CD8-positive, alpha-beta memory T cell (primary cell): ENCODE data around the gene DNAJB2. TPM values are rescaled to one million over a fixed set of nuclear protein-coding genes. Genes with fewer than 3 reads are reported as not detected.

Experiments used
- CTCF ChIA-PET: fragments of 350-600 bp; sonication (Branson Sonifier 250); formaldehyde crosslinking; loops from one replicate; lab custom pipeline; 2021; ENCODE audit warnings: antibody characterized with exemption; lab: Charles Lee
- POLR2A ChIA-PET: fragments of 350-600 bp; sonication (Branson Sonifier 250); formaldehyde crosslinking; loops from one replicate; lab custom pipeline; 2021; ENCODE audit warnings: antibody characterized with exemption; lab: Charles Lee
- DNase-seq, 5 donors: peaks; one replicate each; pipeline versions ENCODE4 v3.0.0 to v3.0.0-alpha.2; 2020 to 2022; ENCODE audit warnings: mixed read lengths in 1 of 5
- H3K27ac ChIP-seq: one replicate; pipeline ENCODE4 v1.7.0; 2013; ENCODE audit warnings: low read depth, mild to moderate bottlenecking, low read length, moderate library complexity
- H3K27me3 ChIP-seq: 2 replicates; pipeline ENCODE4 v1.7.0; 2013; ENCODE audit warnings: low read length, mild to moderate bottlenecking; ENCODE audit not compliant: insufficient read depth, poor library complexity, severe bottlenecking
- H3K36me3 ChIP-seq: 2 replicates; pipeline ENCODE4 v1.7.0; 2013; ENCODE audit warnings: mild to moderate bottlenecking, low read length, moderate library complexity; ENCODE audit not compliant: insufficient read depth
- H3K4me1 ChIP-seq: 2 replicates; pipeline ENCODE4 v1.7.0; 2013; ENCODE audit warnings: mild to moderate bottlenecking, low read length, moderate library complexity; ENCODE audit not compliant: insufficient read depth
- H3K4me3 ChIP-seq: 2 replicates; pipeline ENCODE4 v1.7.0; 2013; ENCODE audit warnings: mild to moderate bottlenecking, low read length
- H3K9me3 ChIP-seq: 2 replicates; pipeline ENCODE4 v1.7.0; 2013; ENCODE audit warnings: mild to moderate bottlenecking, low read length
- H3K27ac Mint-ChIP-seq, 8 donors: one replicate each; pipeline ENCODE4 v1.8.0; 2020 to 2021; ENCODE audit warnings: mixed read lengths in 8 of 8, mild to moderate bottlenecking in 6 of 8, inconsistent platforms in 3 of 8, moderate library complexity in 3 of 8
- H3K27me3 Mint-ChIP-seq, 2 donors: one replicate each; pipeline ENCODE4 v1.8.0; 2020 to 2021; ENCODE audit warnings: mixed read lengths in 2 of 2, mild to moderate bottlenecking in 1 of 2, moderate library complexity in 1 of 2
- H3K36me3 Mint-ChIP-seq, 3 donors: one replicate each; pipeline ENCODE4 v1.8.0; 2020 to 2021; ENCODE audit warnings: mixed read lengths in 3 of 3, inconsistent platforms in 1 of 3, mild to moderate bottlenecking in 1 of 3
- H3K4me1 Mint-ChIP-seq, 3 donors: one replicate each; pipeline ENCODE4 v1.8.0; 2020 to 2021; ENCODE audit warnings: mixed read lengths in 3 of 3, inconsistent platforms in 1 of 3, mild to moderate bottlenecking in 1 of 3
- H3K4me3 Mint-ChIP-seq, 7 donors: one replicate each; pipeline ENCODE4 v1.8.0; 2020 to 2021; ENCODE audit warnings: mixed read lengths in 7 of 7, mild to moderate bottlenecking in 6 of 7, moderate library complexity in 4 of 7, inconsistent platforms in 2 of 7
- H3K9me3 Mint-ChIP-seq, 5 donors: one replicate each; pipeline ENCODE4 v1.8.0; 2020 to 2022; ENCODE audit warnings: mixed read lengths in 5 of 5, mild to moderate bottlenecking in 3 of 5, moderate library complexity in 2 of 5, inconsistent platforms in 1 of 5
- polyA plus RNA-seq: library from polyadenylated mRNA; unstranded; fragments of 300-500 nt; fragmentation: Illumina TruSeq; gene quantifications from one replicate; pipeline ENCODE4 v1.2.3, GENCODE V29; 2021
- total RNA-seq, 2 experiments: library from RNA; stranded (reverse); gene quantifications; one replicate each; pipeline ENCODE4 v1.2.3, GENCODE V29; 2021

DNAJB2 gene
- total and polyA plus RNA-seq, 3 experiments from 2014 or later = 5.9 to 56.4 (median 48.5) TPM

DNA sequence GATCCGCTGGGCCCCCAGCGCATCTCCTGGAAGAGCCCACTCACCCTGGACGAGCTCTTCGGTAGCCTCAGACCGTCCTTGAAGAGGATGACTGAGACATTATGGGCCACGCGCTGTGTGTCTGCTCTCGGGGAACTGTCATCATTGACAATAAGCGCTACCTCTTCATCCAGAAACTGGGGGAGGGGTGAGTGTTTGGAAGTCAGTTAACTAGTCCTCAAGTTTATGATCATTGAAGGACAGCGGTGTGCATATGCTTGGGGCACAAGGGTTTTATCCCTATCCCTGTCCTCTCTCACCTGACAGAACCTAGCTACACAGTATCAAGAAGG, 33.3 kb upstream of the DNAJB2 start:
- H3K36me3 Mint-ChIP-seq = peaks cover 2 to 36% (median 12%) of the 10 kb centered on the region in 3 donors
- Histone ChIP-seq H3K9me3 (no peaks in the 10 kb centered on the region), H3K4me3 (peak overlapping the region; percentile 86), H3K4me1 (peaks cover 62% of the 10 kb centered on the region), H3K27me3 (no peaks in the 10 kb centered on the region), H3K27ac (peak overlapping the region; percentile 93), H3K36me3 (peaks cover 23% of the 10 kb centered on the region)
- CTCF ChIA-PET = interaction anchor here (1.0 to 4.4 kb wide), 9 partner anchors 16 to 91 kb away, joined by 3 to 35 read pairs (median 5); partner anchors contain the start of genes ANKZF1, ATG9A and DNAJB2
- peak in 1 of 5 donors; percentile 44 for DNase-seq
- peaks cover 0 to 2% (median 0%) of the 10 kb centered on the region in 5 donors for H3K9me3 Mint-ChIP-seq
- H3K27ac Mint-ChIP-seq = peak overlapping the region; percentile 91 to 98 (median 98)
- peaks cover 60 to 72% (median 60%) of the 10 kb centered on the region in 3 donors for H3K4me1 Mint-ChIP-seq
- peaks cover 0 to 6% of the 10 kb centered on the region in 2 donors for H3K27me3 Mint-ChIP-seq
- H3K4me3 Mint-ChIP-seq = peak overlapping the region; percentile 84 to 99 (median 91)
- POLR2A ChIA-PET = interaction anchor here (0.9 to 11.9 kb wide), 6 partner anchors 9 to 39 kb away, joined by 3 to 164 read pairs (median 12); partner anchors contain the start of genes ABCB6, ANKZF1, ATG9A and DNAJB2

DNA sequence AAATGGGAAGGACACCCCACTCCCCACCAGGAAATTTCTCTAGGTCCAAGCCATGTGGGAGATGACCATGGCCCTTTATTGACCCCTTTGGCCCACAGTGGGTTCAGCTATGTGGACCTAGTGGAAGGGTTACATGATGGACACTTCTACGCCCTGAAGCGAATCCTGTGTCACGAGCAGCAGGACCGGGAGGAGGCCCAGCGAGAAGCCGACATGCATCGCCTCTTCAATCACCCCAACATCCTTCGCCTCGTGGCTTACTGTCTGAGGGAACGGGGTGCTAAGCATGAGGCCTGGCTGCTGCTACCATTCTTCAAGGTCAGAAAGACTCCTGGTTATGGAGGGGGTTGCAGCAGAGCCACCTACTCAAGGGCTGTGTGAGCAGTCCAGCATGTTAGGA, 32.6 kb upstream of the DNAJB2 start:
- Histone ChIP-seq H3K27ac (peak overlapping the region; percentile 58), H3K4me1 (peaks cover 69% of the 10 kb centered on the region), H3K4me3 (peak overlapping the region; percentile 86), H3K9me3 (no peaks in the 10 kb centered on the region), H3K36me3 (peaks cover 28% of the 10 kb centered on the region), H3K27me3 (no peaks in the 10 kb centered on the region)
- DNase-seq = peak in 1 of 5 donors; percentile 12
- H3K27me3 Mint-ChIP-seq = peaks cover 0 to 6% of the 10 kb centered on the region in 2 donors
- H3K9me3 Mint-ChIP-seq = peaks cover 0 to 2% (median 0%) of the 10 kb centered on the region in 5 donors
- peak overlapping the region; percentile 84 to 99 (median 91) for H3K4me3 Mint-ChIP-seq
- H3K4me1 Mint-ChIP-seq = peaks cover 66 to 79% (median 67%) of the 10 kb centered on the region in 3 donors
- CTCF ChIA-PET = interaction anchor here (1.0 to 4.4 kb wide), 5 partner anchors 16 to 92 kb away, joined by 3 to 35 read pairs (median 5); partner anchors contain the start of genes ANKZF1, ATG9A and DNAJB2
- peaks cover 4 to 43% (median 17%) of the 10 kb centered on the region in 3 donors for H3K36me3 Mint-ChIP-seq
- POLR2A ChIA-PET = interaction anchor here (1.6 to 11.9 kb wide), 4 partner anchors 8 to 141 kb away, joined by 4 to 164 read pairs (median 15); partner anchors contain the start of genes ABCB6, ANKZF1, ATG9A and DNPEP
- peak overlapping the region in 7 of 8 donors; percentile 91 to 98 (median 98) for H3K27ac Mint-ChIP-seq

DNA sequence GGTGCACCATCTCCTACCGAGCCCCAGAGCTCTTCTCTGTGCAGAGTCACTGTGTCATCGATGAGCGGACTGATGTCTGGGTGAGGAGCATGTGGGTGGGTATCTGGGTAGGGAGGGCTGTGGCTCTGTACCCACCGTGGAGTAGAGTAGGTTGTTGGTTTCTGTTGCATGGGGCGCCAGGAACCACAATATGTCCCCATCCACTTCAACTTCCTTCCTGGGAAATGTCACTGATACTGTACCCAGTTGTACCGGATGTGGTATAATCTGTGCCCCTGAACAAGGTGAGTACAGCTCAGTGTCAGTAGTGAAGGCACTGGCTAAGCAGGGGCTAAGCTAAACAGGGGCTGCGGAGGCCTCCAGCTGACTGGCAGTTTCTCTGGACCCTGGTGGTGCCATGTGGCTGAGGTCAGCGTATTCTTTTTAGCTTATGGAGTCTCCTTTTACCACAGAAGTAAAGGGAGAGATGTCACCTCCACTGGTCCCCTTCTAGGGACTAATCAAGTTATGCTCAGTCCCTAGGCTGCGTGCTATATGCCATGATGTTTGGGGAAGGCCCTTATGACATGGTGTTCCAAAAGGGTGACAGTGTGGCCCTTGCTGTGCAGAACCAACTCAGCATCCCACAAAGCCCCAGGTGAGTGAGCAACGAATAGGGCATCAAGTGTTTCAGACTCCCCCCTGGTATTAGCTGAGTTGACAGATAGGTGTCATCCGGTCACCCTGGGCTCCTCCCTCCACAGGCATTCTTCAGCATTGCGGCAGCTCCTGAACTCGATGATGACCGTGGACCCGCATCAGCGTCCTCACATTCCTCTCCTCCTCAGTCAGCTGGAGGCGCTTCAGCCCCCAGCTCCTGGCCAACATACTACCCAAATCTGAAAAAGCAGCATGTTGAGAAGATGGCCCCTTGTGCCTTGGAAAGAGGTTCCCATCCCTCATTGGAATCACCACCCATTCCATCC, 31.2 kb upstream of the DNAJB2 start:
- Mint-ChIP-seq H3K36me3 (peaks cover 4 to 57% (median 25%) of the 10 kb centered on the region in 3 donors), H3K4me3 (peak overlapping the region; percentile 81 to 99 (median 90)), H3K27ac (peak overlapping the region; percentile 88 to 99 (median 95)), H3K4me1 (peaks cover 78 to 90% (median 80%) of the 10 kb centered on the region in 3 donors), H3K27me3 (peaks cover 0 to 6% of the 10 kb centered on the region in 2 donors), H3K9me3 (peaks cover 0 to 2% (median 0%) of the 10 kb centered on the region in 5 donors)
- Histone ChIP-seq H3K27me3 (no peaks in the 10 kb centered on the region), H3K9me3 (no peaks in the 10 kb centered on the region), H3K4me3 (peak overlapping the region; percentile 86), H3K36me3 (peaks cover 35% of the 10 kb centered on the region), H3K4me1 (peaks cover 76% of the 10 kb centered on the region), H3K27ac (peak overlapping the region; percentile 69)
- ChIA-PET POLR2A (interaction anchor here (0.5 to 11.9 kb wide), 10 partner anchors 18 to 352 kb away, joined by 3 to 164 read pairs (median 6); partner anchors contain the start of genes ANKZF1, ATG9A, CNPPD1 and DNAJB2), CTCF (interaction anchor here (0.7 to 12.3 kb wide), 6 partner anchors 18 to 268 kb away, joined by 3 to 136 read pairs (median 24); partner anchors contain the start of genes ANKZF1, ATG9A and DNAJB2)
- peak; percentile 52 to 86 (median 83) for DNase-seq

DNA sequence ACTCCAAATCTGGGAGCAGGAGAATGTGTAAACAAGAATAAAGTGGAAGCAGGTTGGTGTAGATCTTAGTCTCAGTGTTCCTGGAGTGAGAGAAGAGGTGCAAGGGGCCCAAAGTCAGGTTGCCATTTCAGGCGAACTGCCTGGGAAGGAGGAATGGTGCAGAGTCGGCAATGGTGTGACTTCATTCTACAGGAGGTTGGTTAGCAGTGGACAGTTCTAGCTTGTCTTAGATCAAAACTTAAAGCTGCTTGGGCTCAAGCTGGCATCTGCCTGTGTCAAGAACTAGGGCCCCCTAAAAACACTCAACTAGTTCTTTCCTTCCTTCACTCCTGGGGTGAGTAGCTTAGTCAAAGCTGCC, 30.3 kb upstream of the DNAJB2 start:
- peak overlapping the region; percentile 85 to 98 (median 94) for H3K27ac Mint-ChIP-seq
- POLR2A ChIA-PET = interaction anchor here (0.5 to 11.9 kb wide), 11 partner anchors 9 to 841 kb away, joined by 3 to 164 read pairs (median 8); partner anchors contain the start of genes ABCB6, ANKZF1, ATG9A and CNPPD1

DNA sequence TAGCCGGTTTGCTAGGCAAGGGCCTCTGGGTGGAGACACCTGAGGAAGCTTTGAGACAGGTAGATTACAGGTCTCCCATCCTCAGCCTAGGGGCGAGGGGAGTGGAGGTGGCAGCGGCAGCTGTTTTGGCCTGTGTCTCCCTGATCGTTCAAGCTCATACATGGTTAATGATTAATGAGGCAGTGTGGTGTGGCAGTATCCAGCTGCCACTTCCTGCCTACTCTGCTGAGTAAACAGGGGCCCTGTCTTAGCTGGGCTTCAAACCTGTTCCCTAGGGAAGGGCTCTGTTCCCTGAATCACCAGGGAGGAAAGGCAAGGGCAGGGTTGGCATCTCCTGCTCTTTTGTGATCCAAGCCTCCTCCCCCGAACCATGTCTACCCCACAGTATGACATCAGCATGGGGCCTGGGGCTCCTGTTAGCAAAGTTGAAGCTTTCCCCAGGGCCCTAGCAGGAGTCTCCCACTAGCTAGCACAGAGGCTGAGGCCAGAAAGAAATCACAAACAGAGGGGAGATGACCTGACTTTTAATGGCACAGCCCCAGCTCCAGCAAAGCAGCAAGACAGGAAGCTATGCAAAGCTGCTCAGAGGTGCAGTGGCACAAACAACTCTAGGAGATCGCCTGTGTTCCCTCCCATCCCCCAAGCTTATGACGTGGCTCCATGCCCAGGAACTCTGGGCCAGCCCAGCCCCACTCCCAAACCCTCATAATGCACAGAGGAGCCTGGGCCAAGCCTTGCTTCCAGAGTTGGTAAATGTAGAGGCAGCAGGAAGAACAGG, 29.8 kb upstream of the DNAJB2 start:
- Histone ChIP-seq H3K27me3 (no peaks in the 10 kb centered on the region), H3K4me1 (peaks cover 74% of the 10 kb centered on the region), H3K36me3 (peaks cover 35% of the 10 kb centered on the region), H3K9me3 (no peaks in the 10 kb centered on the region), H3K4me3 (peak overlapping the region; percentile 56), H3K27ac (peak overlapping the region; percentile 69)
- peak overlapping the region; percentile 85 to 98 (median 94) for H3K27ac Mint-ChIP-seq
- peaks cover 0 to 2% (median 0%) of the 10 kb centered on the region in 5 donors for H3K9me3 Mint-ChIP-seq
- ChIA-PET CTCF (interaction anchor here (0.7 to 12.3 kb wide), 18 partner anchors 10 to 96 kb away, joined by 3 to 136 read pairs (median 4); partner anchors contain the start of genes ANKZF1, ATG9A, DNAJB2 and NHEJ1), POLR2A (interaction anchor here (0.5 to 11.9 kb wide), 10 partner anchors 10 to 842 kb away, joined by 3 to 164 read pairs (median 8); partner anchors contain the start of genes ABCB6, ANKZF1, ATG9A and CNPPD1)
- peaks cover 4 to 65% (median 25%) of the 10 kb centered on the region in 3 donors for H3K36me3 Mint-ChIP-seq
- peaks cover 0 to 6% of the 10 kb centered on the region in 2 donors for H3K27me3 Mint-ChIP-seq
- DNase-seq = peak; percentile 23 to 66 (median 61)
- H3K4me3 Mint-ChIP-seq = peak overlapping the region; percentile 84 to 99 (median 90)
- peaks cover 75 to 81% (median 78%) of the 10 kb centered on the region in 3 donors for H3K4me1 Mint-ChIP-seq

More for the DNA sequence above, 30.3 kb upstream of the DNAJB2 start:
- no peaks in the 10 kb centered on the region for H3K9me3 ChIP-seq
- peak overlapping the region; percentile 56 for H3K4me3 ChIP-seq
- Mint-ChIP-seq H3K36me3 (peaks cover 4 to 63% (median 25%) of the 10 kb centered on the region in 3 donors), H3K4me3 (peak overlapping the region; percentile 84 to 99 (median 90)), H3K4me1 (peaks cover 78 to 84% (median 80%) of the 10 kb centered on the region in 3 donors), H3K27me3 (peaks cover 0 to 6% of the 10 kb centered on the region in 2 donors), H3K9me3 (peaks cover 0 to 2% (median 0%) of the 10 kb centered on the region in 5 donors)
- CTCF ChIA-PET = interaction anchor here (1.0 to 12.3 kb wide), 9 partner anchors 19 to 95 kb away, joined by 3 to 136 read pairs (median 9); partner anchors contain the start of genes ANKZF1, ATG9A, DNAJB2 and NHEJ1
- no peaks in the 10 kb centered on the region for H3K27me3 ChIP-seq
- peaks cover 76% of the 10 kb centered on the region for H3K4me1 ChIP-seq
- peak overlapping the region; percentile 69 for H3K27ac ChIP-seq
- H3K36me3 ChIP-seq = peaks cover 35% of the 10 kb centered on the region
- DNase-seq = no peak

DNA sequence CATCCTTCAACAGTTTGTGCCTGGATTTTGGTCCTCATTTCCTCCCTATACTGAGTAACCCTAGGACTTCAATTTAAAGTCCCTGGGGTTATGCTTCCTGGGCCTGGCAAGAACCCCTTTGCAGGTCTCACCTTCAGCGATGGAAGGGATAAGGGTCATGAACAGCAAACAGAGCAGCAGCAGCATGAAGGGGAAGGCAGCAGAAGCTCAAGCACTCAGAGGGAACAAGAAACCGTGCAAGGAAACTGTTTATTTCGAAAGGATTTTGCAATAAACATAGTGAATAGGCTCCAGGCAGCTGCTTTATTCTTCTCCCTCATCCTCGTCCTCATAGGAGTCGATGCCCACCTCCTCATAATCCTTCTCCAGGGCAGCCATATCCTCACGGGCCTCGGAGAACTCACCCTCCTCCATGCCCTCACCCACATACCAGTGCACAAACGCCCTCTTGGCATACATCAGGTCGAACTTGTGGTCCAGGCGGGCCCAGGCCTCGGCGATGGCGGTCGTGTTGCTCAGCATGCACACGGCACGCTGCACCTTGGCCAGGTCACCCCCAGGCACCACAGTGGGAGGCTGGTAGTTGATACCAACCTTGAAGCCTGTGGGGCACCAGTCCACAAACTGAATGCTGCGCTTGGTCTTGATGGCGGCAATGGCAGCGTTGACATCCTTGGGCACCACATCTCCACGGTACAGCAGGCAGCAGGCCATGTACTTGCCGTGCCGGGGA, 29.0 kb upstream of the DNAJB2 start:
- Histone ChIP-seq H3K9me3 (no peaks in the 10 kb centered on the region), H3K27ac (peak overlapping the region; percentile 69), H3K27me3 (no peaks in the 10 kb centered on the region), H3K36me3 (peaks cover 35% of the 10 kb centered on the region), H3K4me1 (peaks cover 70% of the 10 kb centered on the region), H3K4me3 (peak overlapping the region; percentile 56)
- Mint-ChIP-seq H3K4me1 (peaks cover 74 to 79% (median 78%) of the 10 kb centered on the region in 3 donors), H3K27ac (peak overlapping the region; percentile 85 to 98 (median 94)), H3K4me3 (peak overlapping the region; percentile 84 to 99 (median 90)), H3K36me3 (peaks cover 4 to 69% (median 25%) of the 10 kb centered on the region in 3 donors), H3K27me3 (peaks cover 0 to 5% of the 10 kb centered on the region in 2 donors), H3K9me3 (peaks cover 0 to 2% (median 0%) of the 10 kb centered on the region in 5 donors)
- peak in 1 of 5 donors; percentile 44 for DNase-seq
- ChIA-PET CTCF (interaction anchor here (0.7 to 12.3 kb wide), 17 partner anchors 11 to 96 kb away, joined by 3 to 136 read pairs (median 4); partner anchors contain the start of genes ANKZF1, ATG9A, DNAJB2 and NHEJ1), POLR2A (interaction anchor here (1.3 to 11.9 kb wide), 7 partner anchors 10 to 74 kb away, joined by 4 to 164 read pairs (median 9); partner anchors contain the start of genes ABCB6, ANKZF1, ATG9A and CNPPD1)
